ENCODE measurements around the gene SPTBN5. TPM values are rescaled to one million over a fixed set of nuclear protein-coding genes. Genes with fewer than 3 reads are reported as not detected.
A peak's percentile ranks its signal among the peaks of the same experiment; 100 is the strongest.

The SPTBN5 gene
- total RNA-seq, 2 experiments from 2014 or later: 1.5 to 1.6 TPM

GRCh38 chr15:41933326-41933725 lies 39.5 kb upstream of the SPTBN5 start:
- Mint-ChIP-seq H3K4me1 (peaks cover 65% of the 10 kb centered on the region), H3K36me3 (ENCODE audit: low read depth) (peaks cover 27% of the 10 kb centered on the region), H3K9me3 (no peaks in the 10 kb centered on the region), H3K4me3 (no peak overlapping the region), H3K27ac (peak overlapping the region; percentile 99), H3K27me3 (no peaks in the 10 kb centered on the region)
- CTCF ChIA-PET: interaction anchor here (1.2 kb wide), 1 partner anchor 29 kb away, joined by 5 read pairs; no protein-coding TSS in a partner anchor
- no peak for DNase-seq
- POLR2A ChIA-PET: interaction anchor here (0.8 to 5.4 kb wide), 2 partner anchors 39 to 160 kb away, joined by 4 to 33 read pairs; partner anchors contain the start of genes EHD4 and MAPKBP1

- Mint-ChIP-seq H3K36me3 (ENCODE audit: low read depth) (peaks cover 21% of the 10 kb centered on the region), H3K4me1 (peaks cover 59% of the 10 kb centered on the region), H3K27ac (peak overlapping the region; percentile 99), H3K9me3 (no peaks in the 10 kb centered on the region), H3K27me3 (no peaks in the 10 kb centered on the region), H3K4me3 (no peak overlapping the region)
- DNase-seq: no peak
- ChIA-PET CTCF (interaction anchor here (1.2 to 1.4 kb wide), 2 partner anchors 28 to 40 kb away, joined by 3 to 5 read pairs; partner anchors contain the start of gene EHD4), POLR2A (interaction anchor here (0.8 to 1.4 kb wide), 2 partner anchors 16 to 39 kb away, joined by 3 to 4 read pairs; partner anchors contain the start of gene EHD4)
Measured at GRCh38 chr15:41932511-41933289, 38.8 kb upstream of the SPTBN5 start.

GRCh38 chr15:41932101-41932500 lies 38.2 kb upstream of the SPTBN5 start:
- H3K4me1 Mint-ChIP-seq: peaks cover 56% of the 10 kb centered on the region
- POLR2A ChIA-PET: interaction anchor here (1.4 kb wide), 2 partner anchors 9 to 15 kb away, joined by 3 to 4 read pairs; no protein-coding TSS in a partner anchor
- no peaks in the 10 kb centered on the region for H3K9me3 Mint-ChIP-seq
- H3K36me3 Mint-ChIP-seq (ENCODE audit: low read depth): peaks cover 20% of the 10 kb centered on the region
- H3K27me3 Mint-ChIP-seq: no peaks in the 10 kb centered on the region
- no peak overlapping the region for H3K4me3 Mint-ChIP-seq
- no peak for DNase-seq
- CTCF ChIA-PET: interaction anchor here (1.3 to 1.4 kb wide), 2 partner anchors 27 to 40 kb away, joined by 3 to 4 read pairs; partner anchors contain the start of gene EHD4
- no peak overlapping the region for H3K27ac Mint-ChIP-seq

DNA sequence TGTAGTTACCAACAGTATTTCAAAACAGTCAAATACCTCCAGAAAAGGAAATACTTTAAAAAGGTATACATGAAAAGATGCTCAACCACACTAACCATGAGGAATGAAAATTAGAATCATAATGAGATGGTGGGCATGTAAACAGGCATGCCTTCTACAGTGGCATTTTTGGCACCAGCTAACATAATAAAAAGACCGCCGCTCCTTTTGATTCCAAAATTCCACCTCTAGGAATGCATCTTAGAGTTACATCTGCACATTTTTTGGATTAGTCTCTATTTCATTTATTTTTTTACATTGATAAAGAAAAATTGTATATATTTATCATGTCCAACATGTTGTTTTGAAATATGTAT lies 37.0 kb upstream of the SPTBN5 start:
- H3K27me3 Mint-ChIP-seq: no peaks in the 10 kb centered on the region
- peaks cover 56% of the 10 kb centered on the region for H3K4me1 Mint-ChIP-seq
- H3K9me3 Mint-ChIP-seq: no peaks in the 10 kb centered on the region
- H3K36me3 Mint-ChIP-seq (ENCODE audit: low read depth): peaks cover 24% of the 10 kb centered on the region
- no peak overlapping the region for H3K4me3 Mint-ChIP-seq
- ChIA-PET POLR2A (interaction anchor here (1.4 kb wide), 2 partner anchors 10 to 18 kb away, joined by 4 read pairs; no protein-coding TSS in a partner anchor), CTCF (interaction anchor here (1.3 kb wide), 1 partner anchor 26 kb away, joined by 4 read pairs; no protein-coding TSS in a partner anchor)
- no peak overlapping the region for H3K27ac Mint-ChIP-seq
- no peak for DNase-seq

GRCh38 chr15:41930221-41930866 lies 36.5 kb upstream of the SPTBN5 start:
- H3K27ac Mint-ChIP-seq: no peak overlapping the region
- CTCF ChIA-PET: interaction anchor here (1.4 kb wide), 1 partner anchor 157 kb away, joined by 5 read pairs; no protein-coding TSS in a partner anchor
- no peak for DNase-seq
- no peaks in the 10 kb centered on the region for H3K27me3 Mint-ChIP-seq
- H3K36me3 Mint-ChIP-seq (ENCODE audit: low read depth): peaks cover 24% of the 10 kb centered on the region
- peaks cover 56% of the 10 kb centered on the region for H3K4me1 Mint-ChIP-seq
- POLR2A ChIA-PET: interaction anchor here (1.4 kb wide), 1 partner anchor 18 kb away, joined by 4 read pairs; no protein-coding TSS in a partner anchor
- no peak overlapping the region for H3K4me3 Mint-ChIP-seq
- H3K9me3 Mint-ChIP-seq: no peaks in the 10 kb centered on the region

DNA sequence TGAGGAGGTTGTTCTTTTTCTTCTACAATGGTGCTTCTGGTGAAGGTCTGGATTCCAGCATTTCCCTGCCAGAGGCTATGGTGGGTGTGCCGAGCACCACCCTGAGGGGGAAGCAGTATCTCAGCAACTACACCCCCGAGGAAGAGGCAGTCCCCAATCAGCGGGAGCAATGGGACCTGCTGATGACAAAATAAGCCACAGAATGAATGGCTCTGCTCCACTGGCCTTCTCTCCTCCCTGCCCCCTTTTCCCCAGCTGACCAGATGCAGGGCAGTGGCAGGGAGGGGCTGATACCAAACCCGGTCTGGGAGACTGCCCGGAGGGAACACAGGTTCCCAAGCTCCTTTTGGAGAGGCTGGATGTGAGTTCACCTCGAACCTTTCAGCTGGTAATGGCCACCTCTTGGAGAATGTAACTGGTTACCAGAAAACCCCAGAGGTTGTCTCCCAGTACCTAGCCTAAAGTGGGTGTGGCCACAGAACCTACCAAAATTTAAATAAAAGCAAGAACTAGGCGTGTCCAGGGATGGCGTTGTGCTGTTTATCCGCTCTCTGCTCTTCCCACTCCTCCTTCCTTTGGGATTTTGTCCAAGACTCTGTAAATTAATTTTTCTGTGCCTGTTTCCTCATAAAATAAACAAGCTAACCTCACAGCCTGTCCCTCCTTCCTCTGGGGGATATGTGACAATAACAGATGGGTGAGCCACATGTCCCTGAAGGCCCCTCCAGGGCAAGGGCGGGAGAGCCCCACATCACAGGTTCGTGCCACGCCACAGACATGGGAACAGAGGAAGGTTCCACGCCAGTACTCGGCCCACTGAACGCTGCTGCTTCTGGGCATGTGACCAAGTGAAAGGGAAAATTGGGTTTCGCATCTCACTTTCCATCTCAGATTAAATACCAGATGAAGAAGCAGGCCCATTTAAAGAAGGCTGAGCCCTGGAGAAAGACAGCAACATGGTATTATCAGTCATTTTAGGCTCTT lies 35.1 kb upstream of the SPTBN5 start:
- CTCF ChIA-PET: interaction anchor here (1.1 to 1.4 kb wide), 3 partner anchors 8 to 156 kb away, joined by 3 to 5 read pairs (median 3); no protein-coding TSS in a partner anchor
- Mint-ChIP-seq H3K9me3 (no peaks in the 10 kb centered on the region), H3K27ac (no peak overlapping the region), H3K27me3 (no peaks in the 10 kb centered on the region), H3K4me3 (no peak overlapping the region), H3K36me3 (ENCODE audit: low read depth) (peaks cover 31% of the 10 kb centered on the region), H3K4me1 (peaks cover 49% of the 10 kb centered on the region)
- POLR2A ChIA-PET: no interaction called here
- no peak for DNase-seq

DNA sequence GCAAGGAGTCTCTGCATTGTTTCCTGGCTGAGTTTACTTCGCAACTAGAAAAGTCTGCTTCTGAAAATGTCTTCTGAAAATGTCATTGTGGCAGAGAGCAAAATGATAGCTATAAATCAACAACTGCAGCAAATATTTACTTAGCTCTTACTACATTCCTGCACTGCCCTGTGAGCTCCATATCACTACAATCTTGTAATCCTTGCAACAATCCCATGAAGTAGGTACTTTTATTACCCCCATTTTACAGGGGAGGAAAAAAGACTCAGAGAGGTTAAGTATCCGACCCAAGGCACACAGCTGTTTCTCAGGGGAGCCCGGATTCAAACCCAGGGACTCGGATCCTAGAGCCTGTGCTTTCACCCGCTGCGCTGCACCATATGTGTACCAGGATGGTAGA lies 34.2 kb upstream of the SPTBN5 start:
- Mint-ChIP-seq H3K9me3 (no peaks in the 10 kb centered on the region), H3K4me1 (peaks cover 48% of the 10 kb centered on the region), H3K4me3 (no peak overlapping the region), H3K27me3 (no peaks in the 10 kb centered on the region), H3K27ac (no peak overlapping the region), H3K36me3 (ENCODE audit: low read depth) (peaks cover 30% of the 10 kb centered on the region)
- no peak for DNase-seq
- POLR2A ChIA-PET: no interaction called here
- CTCF ChIA-PET: interaction anchor here (1.1 kb wide), 2 partner anchors 9 to 10 kb away, joined by 3 read pairs; no protein-coding TSS in a partner anchor

DNA sequence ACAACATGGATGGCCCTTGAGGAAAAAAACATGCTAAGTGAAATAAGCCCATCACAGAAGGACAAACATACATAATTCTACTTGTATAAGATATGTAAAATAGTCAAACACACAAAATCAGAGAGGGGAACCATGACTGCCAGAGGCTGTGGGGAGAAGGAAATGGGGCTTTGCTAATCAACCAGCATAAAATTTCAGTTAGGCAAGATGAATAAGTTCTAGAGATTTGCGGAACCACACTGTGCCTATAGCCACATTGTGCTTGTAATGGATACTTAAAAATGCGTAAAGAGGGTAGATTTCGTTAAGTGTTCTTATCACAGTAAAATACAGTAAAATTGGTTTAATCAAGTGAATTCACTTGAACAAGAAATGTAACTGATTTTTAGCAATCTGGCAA lies 33.7 kb upstream of the SPTBN5 start:
- Mint-ChIP-seq H3K4me3 (no peak overlapping the region), H3K36me3 (ENCODE audit: low read depth) (peaks cover 27% of the 10 kb centered on the region), H3K27ac (no peak overlapping the region), H3K27me3 (no peaks in the 10 kb centered on the region), H3K9me3 (no peaks in the 10 kb centered on the region), H3K4me1 (peaks cover 46% of the 10 kb centered on the region)
- DNase-seq: no peak
- ChIA-PET CTCF (interaction anchor here (1.1 kb wide), 1 partner anchor 9 kb away, joined by 3 read pairs; no protein-coding TSS in a partner anchor), POLR2A (no interaction called here)

DNA sequence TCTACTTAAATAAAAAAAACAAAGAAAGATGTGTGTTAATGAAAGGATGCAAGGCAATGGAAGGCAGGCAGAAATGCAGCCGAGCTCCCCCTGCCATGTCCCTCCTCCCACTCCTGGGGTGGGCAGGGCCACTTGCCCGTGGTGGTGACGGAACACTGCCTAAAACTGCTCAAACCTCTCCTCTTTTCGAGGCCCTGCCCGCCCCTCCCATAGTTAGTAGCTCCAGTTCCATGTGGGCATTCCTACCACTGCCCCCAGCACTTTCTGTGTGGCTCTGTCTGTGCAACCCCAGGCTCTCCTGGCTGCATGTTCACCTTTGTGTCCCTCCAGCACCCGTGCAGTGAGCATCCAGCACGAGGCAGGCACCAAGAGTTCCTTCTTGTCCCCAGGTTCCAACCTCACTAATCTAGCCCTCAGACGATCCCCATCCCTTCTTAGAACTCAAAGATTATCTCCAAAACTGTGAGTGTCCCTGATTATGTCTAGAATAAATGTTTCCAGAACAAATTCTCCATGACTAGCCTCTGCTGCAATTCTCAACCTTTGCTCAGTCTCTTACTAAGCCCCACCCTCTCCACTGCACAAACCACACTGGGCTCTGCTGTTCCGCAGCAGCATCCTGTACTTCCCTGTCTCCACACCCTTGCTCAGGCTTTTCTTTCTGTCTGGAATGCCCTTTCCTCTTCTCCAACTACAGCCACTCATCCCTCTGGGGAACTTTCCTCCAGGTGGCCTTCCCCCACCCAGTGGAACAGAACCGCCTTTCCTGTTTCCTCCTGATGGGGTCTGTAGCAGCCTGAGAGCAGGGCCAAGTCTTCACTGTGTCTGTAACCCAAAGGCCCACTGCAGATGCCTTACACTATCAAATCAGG lies 32.6 kb upstream of the SPTBN5 start:
- no peaks in the 10 kb centered on the region for H3K27me3 Mint-ChIP-seq
- peaks cover 24% of the 10 kb centered on the region for H3K36me3 Mint-ChIP-seq (ENCODE audit: low read depth)
- ChIA-PET CTCF (no interaction called here), POLR2A (interaction anchor here (1.1 kb wide), 1 partner anchor 10 kb away, joined by 4 read pairs; no protein-coding TSS in a partner anchor)
- H3K9me3 Mint-ChIP-seq: no peaks in the 10 kb centered on the region
- peak overlapping the region; percentile 66 for H3K27ac Mint-ChIP-seq
- DNase-seq: no peak
- peaks cover 46% of the 10 kb centered on the region for H3K4me1 Mint-ChIP-seq
- no peak overlapping the region for H3K4me3 Mint-ChIP-seq

GRCh38 chr15:41925086-41925608 lies 31.3 kb upstream of the SPTBN5 start:
- ChIA-PET CTCF (interaction anchor here (2.4 kb wide), 1 partner anchor 12 kb away, joined by 9 read pairs; no protein-coding TSS in a partner anchor), POLR2A (interaction anchor here (0.6 kb wide), 1 partner anchor 276 kb away, joined by 3 read pairs; no protein-coding TSS in a partner anchor)
- peaks cover 45% of the 10 kb centered on the region for H3K4me1 Mint-ChIP-seq
- no peaks in the 10 kb centered on the region for H3K27me3 Mint-ChIP-seq
- H3K36me3 Mint-ChIP-seq (ENCODE audit: low read depth): peaks cover 28% of the 10 kb centered on the region
- H3K9me3 Mint-ChIP-seq: no peaks in the 10 kb centered on the region
- no peak overlapping the region for H3K4me3 Mint-ChIP-seq
- no peak for DNase-seq
- H3K27ac Mint-ChIP-seq: no peak overlapping the region

- H3K27me3 Mint-ChIP-seq: no peaks in the 10 kb centered on the region
- H3K4me1 Mint-ChIP-seq: peaks cover 39% of the 10 kb centered on the region
- peaks cover 35% of the 10 kb centered on the region for H3K36me3 Mint-ChIP-seq (ENCODE audit: low read depth)
- DNase-seq: no peak
- POLR2A ChIA-PET: interaction anchor here (1.1 to 3.0 kb wide), 4 partner anchors 11 to 34 kb away, joined by 3 to 10 read pairs (median 4); no protein-coding TSS in a partner anchor
- CTCF ChIA-PET: interaction anchor here (0.6 to 2.4 kb wide), 3 partner anchors 13 to 758 kb away, joined by 3 to 9 read pairs (median 3); no protein-coding TSS in a partner anchor
- no peaks in the 10 kb centered on the region for H3K9me3 Mint-ChIP-seq
- no peak overlapping the region for H3K27ac Mint-ChIP-seq
- no peak overlapping the region for H3K4me3 Mint-ChIP-seq
Measured at GRCh38 chr15:41923401-41923997, 29.6 kb upstream of the SPTBN5 start.

Data from activated CD4-positive, alpha-beta memory T cell treated with anti-CD3 and anti-CD28 coated beads, Interleukin-2, amount 10 ng/mL, durations not matched to agents 7 days and 5 days (primary cell).